Naive thymus-derived CD4-positive, alpha-beta T cell (primary cell): Measurements from ENCODE around the gene FXN. TPM values are rescaled to one million over a fixed set of nuclear protein-coding genes. Genes with fewer than 3 reads are reported as not detected.
A peak's percentile ranks its signal among the peaks of the same experiment; 100 is the strongest.
"Not testable (repeated sequence)": the region's sequence is repeated elsewhere in the genome, so short reads cannot be mapped to it uniquely, and the experiment has no call there.

Source experiments
- ATAC-seq: fragments of 150-1000 bp; cut with Tn5 transposase; 2 replicates; pipeline ENCODE4 v1.10.0; 2021; ENCODE audit warnings: mild to moderate bottlenecking, moderate library complexity
- CTCF ChIA-PET: fragments of 350-600 bp; sonication (Branson Sonifier 250); formaldehyde crosslinking; loops from one replicate; lab custom pipeline; 2021; ENCODE audit warnings: antibody characterized with exemption; lab: Charles Lee
- POLR2A ChIA-PET: fragments of 350-600 bp; sonication (Branson Sonifier 250); formaldehyde crosslinking; loops from one replicate; lab custom pipeline; 2021; ENCODE audit warnings: antibody characterized with exemption, inconsistent platforms; lab: Charles Lee
- DNase-seq, 9 donors: peaks; one replicate each; pipeline versions ENCODE4 v3.0.0 to v3.0.0-alpha.2; 2020 to 2022; ENCODE audit warnings: mixed read lengths in 1 of 9
- H3K27ac ChIP-seq: one replicate; pipeline ENCODE4 v1.7.0; 2013; ENCODE audit warnings: mild to moderate bottlenecking, low read depth, low read length, moderate library complexity
- H3K27me3 ChIP-seq, 2 donors: one replicate each; pipeline ENCODE4 v1.7.0; 2013; ENCODE audit warnings: low read length in 2 of 2, mild to moderate bottlenecking in 2 of 2, moderate library complexity in 2 of 2; ENCODE audit not compliant: control insufficient read depth in 2 of 2, insufficient read depth in 2 of 2
- H3K36me3 ChIP-seq, 3 experiments: 1 replicate in 2 of 3; 2 replicates in 1 of 3; pipeline ENCODE4 v1.7.0; 2013; ENCODE audit warnings: low read length in 3 of 3, mild to moderate bottlenecking in 3 of 3, moderate library complexity in 1 of 3; ENCODE audit not compliant: insufficient read depth in 3 of 3, control insufficient read depth in 2 of 3
- H3K4me1 ChIP-seq, 2 donors: one replicate each; pipeline ENCODE4 v1.7.0; 2013; ENCODE audit warnings: low read length in 2 of 2, mild to moderate bottlenecking in 2 of 2, moderate library complexity in 1 of 2; ENCODE audit not compliant: control insufficient read depth in 2 of 2, insufficient read depth in 2 of 2
- H3K4me3 ChIP-seq: 2 replicates; pipeline ENCODE4 v1.7.0; 2013; ENCODE audit warnings: mild to moderate bottlenecking, low read length
- H3K9me3 ChIP-seq, 3 experiments: 1 replicate in 2 of 3; 2 replicates in 1 of 3; pipeline ENCODE4 v1.7.0; 2013; ENCODE audit warnings: low read length in 3 of 3; ENCODE audit not compliant: control insufficient read depth in 2 of 3
- H3K27ac Mint-ChIP-seq, 9 donors: one replicate each; pipeline ENCODE4 v1.8.0; 2020 to 2022; ENCODE audit warnings: mixed read lengths in 9 of 9, mild to moderate bottlenecking in 8 of 9, moderate library complexity in 5 of 9, inconsistent platforms in 2 of 9
- H3K27me3 Mint-ChIP-seq, 5 donors: one replicate each; pipeline ENCODE4 v1.8.0; 2021 to 2022; ENCODE audit warnings: mixed read lengths in 5 of 5, mild to moderate bottlenecking in 1 of 5
- H3K36me3 Mint-ChIP-seq, 5 donors: one replicate each; pipeline ENCODE4 v1.8.0; 2020 to 2022; ENCODE audit warnings: mixed read lengths in 5 of 5, mild to moderate bottlenecking in 3 of 5, inconsistent platforms in 1 of 5
- H3K4me1 Mint-ChIP-seq, 7 donors: one replicate each; pipeline ENCODE4 v1.8.0; 2020 to 2022; ENCODE audit warnings: mixed read lengths in 7 of 7, mild to moderate bottlenecking in 3 of 7, inconsistent platforms in 1 of 7
- H3K4me3 Mint-ChIP-seq, 10 donors: one replicate each; pipeline ENCODE4 v1.8.0; 2020 to 2022; ENCODE audit warnings: mild to moderate bottlenecking in 10 of 10, mixed read lengths in 10 of 10, moderate library complexity in 6 of 10, inconsistent platforms in 2 of 10
- H3K9me3 Mint-ChIP-seq, 11 donors: one replicate each; pipeline ENCODE4 v1.8.0; 2020 to 2022; ENCODE audit warnings: mixed read lengths in 11 of 11, mild to moderate bottlenecking in 4 of 11, inconsistent platforms in 1 of 11, moderate library complexity in 1 of 11
- intact Hi-C, 2 donors: fragments of 100-400 bp; cut with micrococcal nuclease; formaldehyde crosslinking; loops; one replicate each; pipeline ENCODE4 v1.15.1; 2023
- polyA plus RNA-seq, 2 donors: library from polyadenylated mRNA; unstranded; fragments of 300-500 nt; fragmentation: Illumina TruSeq; gene quantifications; one replicate each; pipeline ENCODE4 v1.2.3, GENCODE V29; 2021
- total RNA-seq, 6 experiments: library from RNA in 5 of 6; stranded (reverse) in 5 of 6; gene quantifications; 1 replicate in 5 of 6; 2 replicates in 1 of 6; pipeline ENCODE4 v1.2.3 and lab custom pipeline; 2021 to 2026

Gene FXN
- total RNA-seq (10 to 100 TPM; 16.7 to 28.3 (median 19.1) TPM), polyA plus RNA-seq (10 to 100 TPM; 56.7 to 84.7 TPM), total RNA-seq (lab: John Stamatoyannopoulos, UW) (11.8 reads per million, percentile 39 among the genes with 10 or more reads in this experiment)

GRCh38 chr9:69035438-69036308 is at the start of gene FXN:
TSS of gene FXN (plus strand) at chr9:69035752. CDS start at chr9:69035783, 31 bp downstream.
- ChIA-PET POLR2A (interaction anchor here (0.5 to 1.8 kb wide), 9 partner anchors 7 to 1405 kb away, joined by 3 to 7 read pairs (median 3); no protein-coding TSS in a partner anchor), CTCF (interaction anchor here (0.6 to 3.5 kb wide), 16 partner anchors 8 to 440 kb away, joined by 3 to 23 read pairs (median 4); no protein-coding TSS in a partner anchor)
- Histone ChIP-seq H3K36me3 (peaks cover 0 to under 1% (median 0%) of the 10 kb centered on the region in 3 experiments), H3K9me3 (no peaks in the 10 kb centered on the region), H3K27me3 (no peaks in the 10 kb centered on the region), H3K4me3 (peak within 1 kb of the TSS; percentile 72), H3K27ac (peak within 1 kb of the TSS; percentile 73), H3K4me1 (peaks cover 9 to 16% of the 10 kb centered on the region in 2 donors)
- Mint-ChIP-seq H3K4me3 (peak within 1 kb of the TSS; percentile 91 to 99 (median 97)), H3K27me3 (no peaks in the 10 kb centered on the region), H3K4me1 (peaks cover 14 to 73% (median 38%) of the 10 kb centered on the region in 7 donors), H3K36me3 (peaks cover 0 to 4% (median 0%) of the 10 kb centered on the region in 5 donors), H3K9me3 (no peaks in the 10 kb centered on the region), H3K27ac (peak within 1 kb of the TSS; percentile 88 to 95 (median 91))
- ATAC-seq: peak; percentile 95
- DNase-seq: peak; percentile 60 to 89 (median 81)
- intact Hi-C loops: loop anchor here (1.0 to 10.0 kb wide), 12 partner anchors 7 to 1222 kb away; partner anchors contain the start of genes SMC5 (in 2 of the 2) and TJP2 (in 2 of the 2)

GRCh38 chr9:68986949-68987348 is 48.6 kb upstream of the FXN start:
- CTCF ChIA-PET, H3K4me1 ChIP-seq, H3K27ac Mint-ChIP-seq, ATAC-seq, H3K9me3 Mint-ChIP-seq, DNase-seq, POLR2A ChIA-PET, H3K9me3 ChIP-seq, H3K36me3 Mint-ChIP-seq, H3K27me3 Mint-ChIP-seq, H3K36me3 ChIP-seq, H3K27me3 ChIP-seq, H3K4me3 Mint-ChIP-seq, H3K27ac ChIP-seq, H3K4me3 ChIP-seq, intact Hi-C loops: not testable (repeated sequence)
- peaks cover 0 to 15% (median 1%) of the 10 kb centered on the region in 7 donors for H3K4me1 Mint-ChIP-seq

- H3K9me3 Mint-ChIP-seq: no peaks in the 10 kb centered on the region
- intact Hi-C loops: no loop called here
- H3K4me3 Mint-ChIP-seq: no peak overlapping the region
- H3K27ac Mint-ChIP-seq: no peak overlapping the region
- no peaks in the 10 kb centered on the region for H3K27me3 ChIP-seq
- CTCF ChIA-PET: no interaction called here
- H3K9me3 ChIP-seq: no peaks in the 10 kb centered on the region
- peaks cover 0 to 3% (median 0%) of the 10 kb centered on the region in 5 donors for H3K36me3 Mint-ChIP-seq
- no peaks in the 10 kb centered on the region for H3K27me3 Mint-ChIP-seq
- H3K4me3 ChIP-seq: no peak overlapping the region
- peaks cover 0 to 10% (median 9%) of the 10 kb centered on the region in 7 donors for H3K4me1 Mint-ChIP-seq
- DNase-seq (no peak), ATAC-seq (no peak)
- peaks cover 0 to 6% of the 10 kb centered on the region in 2 donors for H3K4me1 ChIP-seq
- no peaks in the 10 kb centered on the region for H3K36me3 ChIP-seq
- POLR2A ChIA-PET: no interaction called here
- H3K27ac ChIP-seq: no peak overlapping the region
Observed at GRCh38 chr9:68991457-68991856, 44.1 kb upstream of the FXN start.

- Mint-ChIP-seq H3K9me3 (no peaks in the 10 kb centered on the region), H3K27ac (peak overlapping the region in 8 of 9 donors; percentile 45 to 94 (median 80))
Observed at GRCh38 chr9:68995776-68996175, 39.8 kb upstream of the FXN start.

GRCh38 chr9:68996462-68996861 is 39.1 kb upstream of the FXN start:
- Mint-ChIP-seq H3K4me1 (peaks cover 14 to 41% (median 30%) of the 10 kb centered on the region in 7 donors), H3K27ac (peak overlapping the region; percentile 70 to 94 (median 82)), H3K9me3 (no peaks in the 10 kb centered on the region), H3K36me3 (peaks cover 0 to 3% (median 0%) of the 10 kb centered on the region in 5 donors), H3K27me3 (peaks cover 0 to 2% (median 0%) of the 10 kb centered on the region in 5 donors), H3K4me3 (peak overlapping the region; percentile 26 to 86 (median 70))
- ATAC-seq (no peak), DNase-seq (peak in 5 of 9 donors; percentile 17 to 28 (median 21))
- H3K4me3 ChIP-seq: peak overlapping the region; percentile 2
- no peaks in the 10 kb centered on the region for H3K9me3 ChIP-seq
- intact Hi-C loops: loop anchor here (5.0 kb wide), 1 partner anchor 99 kb away; no protein-coding TSS in a partner anchor
- no peaks in the 10 kb centered on the region for H3K36me3 ChIP-seq
- peaks cover 0 to 15% of the 10 kb centered on the region in 2 donors for H3K4me1 ChIP-seq
- CTCF ChIA-PET: interaction anchor here (1.3 to 4.6 kb wide), 5 partner anchors 15 to 413 kb away, joined by 5 to 29 read pairs (median 5); no protein-coding TSS in a partner anchor
- POLR2A ChIA-PET: interaction anchor here (0.6 to 1.6 kb wide), 4 partner anchors 28 to 217 kb away, joined by 3 to 7 read pairs (median 4); a partner anchor contains a TSS
- peak overlapping the region; percentile 43 for H3K27ac ChIP-seq
- no peaks in the 10 kb centered on the region for H3K27me3 ChIP-seq

More at GRCh38 chr9:68995776-68996175, 39.8 kb upstream of the FXN start:
- Histone ChIP-seq H3K36me3 (no peaks in the 10 kb centered on the region), H3K9me3 (no peaks in the 10 kb centered on the region), H3K27ac (no peak overlapping the region), H3K4me1 (peaks cover 0 to 15% of the 10 kb centered on the region in 2 donors), H3K27me3 (no peaks in the 10 kb centered on the region), H3K4me3 (peak overlapping the region; percentile 2)
- intact Hi-C loops: loop anchor here (5.0 kb wide), 1 partner anchor 98 kb away; no protein-coding TSS in a partner anchor
- peaks cover 14 to 41% (median 30%) of the 10 kb centered on the region in 7 donors for H3K4me1 Mint-ChIP-seq
- no peak for ATAC-seq
- no peaks in the 10 kb centered on the region for H3K27me3 Mint-ChIP-seq
- ChIA-PET CTCF (interaction anchor here (1.4 to 4.6 kb wide), 3 partner anchors 14 to 46 kb away, joined by 5 to 29 read pairs (median 5); no protein-coding TSS in a partner anchor), POLR2A (interaction anchor here (1.6 kb wide), 1 partner anchor 216 kb away, joined by 7 read pairs; a partner anchor contains a TSS)
- no peak for DNase-seq
- peak overlapping the region in 5 of 10 donors; percentile 40 to 86 (median 73) for H3K4me3 Mint-ChIP-seq
- peaks cover 0 to 3% (median 0%) of the 10 kb centered on the region in 5 donors for H3K36me3 Mint-ChIP-seq

- POLR2A ChIA-PET: interaction anchor here (1.3 kb wide), 1 partner anchor 22 kb away, joined by 3 read pairs; no protein-coding TSS in a partner anchor
- peaks cover 0 to 3% (median 0%) of the 10 kb centered on the region in 5 donors for H3K36me3 Mint-ChIP-seq
- H3K27ac Mint-ChIP-seq: peak overlapping the region in 4 of 9 donors; percentile 36 to 88 (median 78)
- H3K27me3 Mint-ChIP-seq: peaks cover 0 to 2% (median 0%) of the 10 kb centered on the region in 5 donors
- Histone ChIP-seq H3K36me3 (no peaks in the 10 kb centered on the region), H3K9me3 (no peaks in the 10 kb centered on the region), H3K4me1 (peaks cover 0 to 15% of the 10 kb centered on the region in 2 donors), H3K27me3 (no peaks in the 10 kb centered on the region), H3K27ac (no peak overlapping the region), H3K4me3 (no peak overlapping the region)
- peak overlapping the region in 1 of 10 donors; percentile 78 for H3K4me3 Mint-ChIP-seq
- H3K9me3 Mint-ChIP-seq: no peaks in the 10 kb centered on the region
- DNase-seq: no peak
- ATAC-seq: no peak
- H3K4me1 Mint-ChIP-seq: peaks cover 14 to 41% (median 30%) of the 10 kb centered on the region in 7 donors
- CTCF ChIA-PET: interaction anchor here (0.6 to 4.6 kb wide), 8 partner anchors 11 to 414 kb away, joined by 3 to 29 read pairs (median 4); no protein-coding TSS in a partner anchor
- intact Hi-C loops: loop anchor here (2.0 to 5.0 kb wide), 3 partner anchors 49 to 293 kb away; partner anchors contain the start of gene PIP5K1B (in 2 of the 2)
Observed at GRCh38 chr9:68997666-68998065, 37.9 kb upstream of the FXN start.
